Renal pelvis (tissue), 4 donors: ENCODE results near the gene UMPS. TPM values are rescaled to one million over a fixed set of nuclear protein-coding genes. Genes with fewer than 3 reads are reported as not detected.

Experiments
- DNase-seq: peaks from one replicate; pipeline ENCODE4 v3.0.0-alpha.2; 2013
- polyA plus RNA-seq, 3 donors: library from polyadenylated mRNA; unstranded; fragments of 120-200 nt; gene quantifications; one replicate each; pipeline ENCODE4 v1.2.1, GENCODE V29; 2013; ENCODE audit not compliant: insufficient read length in 3 of 3

The UMPS gene
- polyA plus RNA-seq, 3 donors, result 35.6 to 47.3 (median 47.1) TPM

GRCh38 chr3:124796477-124796876 is 66.2 kb downstream of the UMPS start:
- DNase-seq, result no peak

DNA sequence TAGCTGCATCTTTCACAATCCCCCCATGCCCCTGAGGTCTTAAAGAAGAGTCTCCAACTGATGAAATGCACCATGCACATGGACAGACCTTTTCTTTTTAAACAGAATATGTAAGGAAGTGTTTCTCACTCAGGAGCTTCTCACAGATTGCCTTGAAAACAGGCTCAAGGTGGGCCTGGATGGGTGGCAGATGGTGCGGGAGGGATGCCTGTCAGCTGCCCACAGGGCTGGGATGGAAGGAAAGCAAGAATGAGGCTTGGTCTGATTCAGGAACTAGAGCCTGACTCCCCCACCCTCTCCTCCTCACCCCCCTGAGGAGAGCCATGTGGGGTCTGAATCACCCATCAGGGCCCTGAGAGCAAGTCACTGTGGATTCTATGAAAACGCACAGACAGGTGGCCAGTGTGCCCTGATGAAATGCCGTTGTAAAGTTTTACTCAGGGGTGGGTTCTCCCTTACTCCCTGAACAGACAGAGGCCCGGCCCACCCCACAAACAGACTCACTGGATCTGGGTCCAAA is 67.2 kb downstream of the UMPS start:
- no peak for DNase-seq

Other genes starting within 250 kb of the UMPS start
- gene ITGB5, start 156.9 kb downstream of the UMPS start, polyA plus RNA-seq, result 100 to 1,000 TPM in 1 of 3 donors, 10 to 100 TPM in 2; 92.3 to 104 (median 99.1) TPM
- under 1 TPM in 1 of 3 donors, not detected in 2; 0.30 TPM for gene MUC13, start 204.3 kb downstream of the UMPS start, polyA plus RNA-seq